Frontal cortex (tissue), 4 donors: Measurements from ENCODE around the gene PPIL3. TPM values are rescaled to one million over a fixed set of nuclear protein-coding genes. Genes with fewer than 3 reads are reported as not detected.

Source experiments
- DNase-seq, 2 donors: peaks; one replicate each; pipeline ENCODE4 v3.0.0; 2012; ENCODE audit warnings: low spot score in 2 of 2
- FAIRE-seq: peaks from 2 replicates; lab custom pipeline; 2012; peaks lifted over from hg19 to GRCh38; lab: Jason Lieb, UNC
- total RNA-seq: library from RNA; depleted of rRNA; stranded (reverse); fragments of >200 nt; gene quantifications from one replicate; pipeline ENCODE4 v1.2.3, GENCODE V29; 2014
- donor health status: control.
- donor health status: control.
- donor health status: control.

PPIL3 gene
- total RNA-seq, 1 donor from 2014 or later: 46.5 TPM

GRCh38 chr2:200862532-200863000 is 26.3 kb downstream of the PPIL3 start:
- no peak for DNase-seq
- no peak for FAIRE-seq

GRCh38 chr2:200861617-200862155 is 27.2 kb downstream of the PPIL3 start:
- DNase-seq (no peak), FAIRE-seq (no peak)

- FAIRE-seq (no peak), DNase-seq (peak in 1 of 2 donors; percentile 45)
These were observed 28.6 kb downstream of the PPIL3 start for GRCh38 chr2:200860092-200860795.

GRCh38 chr2:200856806-200857205 is 32.1 kb downstream of the PPIL3 start:
- FAIRE-seq (no peak), DNase-seq (no peak)

- no peak for DNase-seq
- FAIRE-seq: no peak
These were observed 36.3 kb downstream of the PPIL3 start for GRCh38 chr2:200852605-200853004.

DNA sequence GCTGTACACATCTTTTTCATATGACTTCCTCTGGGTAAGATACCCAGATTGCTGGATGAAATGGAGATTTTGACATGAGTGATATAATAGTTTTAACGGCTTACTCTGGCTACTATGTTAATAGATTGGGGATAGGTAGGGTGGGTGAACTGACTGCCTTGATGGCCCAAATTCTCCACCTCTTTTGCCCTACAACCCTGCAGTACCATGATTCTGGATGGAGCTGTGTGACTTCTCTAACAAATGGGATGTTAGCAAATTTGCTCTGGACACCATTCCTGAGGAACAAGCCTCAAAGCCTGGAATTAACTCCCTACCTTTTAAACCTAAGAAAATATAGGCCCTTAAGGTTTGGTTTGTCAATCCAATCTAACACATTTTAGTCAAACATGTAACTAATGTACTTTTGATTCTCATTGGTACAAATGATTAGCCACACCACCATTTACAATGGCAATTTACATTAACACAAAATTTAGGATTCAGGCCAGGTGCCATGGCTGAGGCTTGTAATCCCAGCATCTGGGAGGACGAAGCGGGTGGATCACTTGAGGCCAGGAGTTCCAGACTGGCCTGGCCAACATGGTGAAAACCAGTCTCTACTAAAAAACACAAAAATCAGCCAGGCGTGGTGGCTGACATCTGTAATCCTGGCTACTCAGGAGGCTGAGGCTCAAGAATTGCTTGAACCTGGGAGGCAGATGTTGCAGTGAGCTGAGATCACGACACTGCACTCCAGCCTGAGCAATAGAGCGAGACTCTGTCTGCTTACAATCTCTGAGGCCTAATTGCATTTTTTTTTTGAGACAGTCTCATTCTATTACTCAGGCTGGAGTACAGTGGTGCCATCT is 37.3 kb downstream of the PPIL3 start:
- no peak for FAIRE-seq
- no peak for DNase-seq

DNA sequence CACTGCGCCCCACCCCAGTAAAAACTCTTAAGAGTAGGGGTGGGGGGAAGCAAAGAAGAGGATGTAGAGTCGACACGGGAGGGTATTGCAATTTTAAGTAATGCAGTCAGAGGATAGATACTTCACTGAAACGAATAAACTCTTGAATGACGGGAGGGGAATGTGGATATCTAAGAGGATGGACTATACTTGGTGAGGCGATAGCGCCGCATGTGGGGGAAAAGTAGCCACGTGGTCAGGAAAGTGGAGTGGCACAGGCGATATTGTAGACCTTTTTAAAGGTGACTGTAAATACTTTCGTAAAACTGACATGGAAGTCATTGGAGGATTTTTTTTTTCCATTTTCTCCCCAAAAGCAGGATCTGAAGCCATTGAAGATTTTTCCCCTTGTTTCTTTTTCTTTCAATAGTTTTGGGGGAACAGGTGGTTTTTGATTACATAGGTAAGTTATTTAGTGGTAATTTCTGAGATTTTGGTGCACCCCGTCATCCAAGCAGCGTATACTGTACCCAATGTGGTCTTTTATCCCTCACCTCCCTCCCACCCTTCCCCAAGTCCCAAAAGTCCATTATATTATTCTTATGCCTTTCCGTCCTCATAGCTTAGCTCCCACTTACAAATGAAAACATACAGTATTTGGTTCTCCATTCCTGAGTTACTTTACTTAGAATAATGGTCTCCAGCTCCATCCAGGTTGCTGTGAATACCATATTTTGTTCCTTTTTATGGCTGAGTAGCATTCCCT is 38.2 kb downstream of the PPIL3 start:
- FAIRE-seq: no peak

DNA sequence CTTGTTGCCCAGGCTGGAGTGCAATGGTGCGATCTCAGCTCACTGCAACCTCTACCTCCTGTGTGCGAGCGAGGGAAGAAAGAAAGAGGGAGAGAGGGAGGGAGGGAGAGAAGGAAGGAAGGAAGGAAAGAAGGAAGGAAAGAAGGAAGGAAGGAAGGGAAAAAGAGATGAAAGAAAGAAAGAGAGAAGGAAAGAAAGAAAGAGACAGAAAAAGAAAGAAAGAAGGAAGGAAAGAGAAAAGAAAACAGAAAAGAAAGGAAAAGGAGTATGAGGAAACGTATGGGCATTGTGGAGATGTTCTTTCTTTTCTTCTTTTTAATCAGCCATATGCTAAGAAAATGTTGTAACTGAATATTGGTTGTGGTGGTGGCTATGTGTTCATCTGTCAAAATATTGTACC is 40.9 kb downstream of the PPIL3 start:
- DNase-seq: no peak
- no peak for FAIRE-seq

More for the DNA sequence above, 38.2 kb downstream of the PPIL3 start:
- no peak for DNase-seq

- no peak for FAIRE-seq
- no peak for DNase-seq
These were observed 41.6 kb downstream of the PPIL3 start for GRCh38 chr2:200847269-200847668.

DNA sequence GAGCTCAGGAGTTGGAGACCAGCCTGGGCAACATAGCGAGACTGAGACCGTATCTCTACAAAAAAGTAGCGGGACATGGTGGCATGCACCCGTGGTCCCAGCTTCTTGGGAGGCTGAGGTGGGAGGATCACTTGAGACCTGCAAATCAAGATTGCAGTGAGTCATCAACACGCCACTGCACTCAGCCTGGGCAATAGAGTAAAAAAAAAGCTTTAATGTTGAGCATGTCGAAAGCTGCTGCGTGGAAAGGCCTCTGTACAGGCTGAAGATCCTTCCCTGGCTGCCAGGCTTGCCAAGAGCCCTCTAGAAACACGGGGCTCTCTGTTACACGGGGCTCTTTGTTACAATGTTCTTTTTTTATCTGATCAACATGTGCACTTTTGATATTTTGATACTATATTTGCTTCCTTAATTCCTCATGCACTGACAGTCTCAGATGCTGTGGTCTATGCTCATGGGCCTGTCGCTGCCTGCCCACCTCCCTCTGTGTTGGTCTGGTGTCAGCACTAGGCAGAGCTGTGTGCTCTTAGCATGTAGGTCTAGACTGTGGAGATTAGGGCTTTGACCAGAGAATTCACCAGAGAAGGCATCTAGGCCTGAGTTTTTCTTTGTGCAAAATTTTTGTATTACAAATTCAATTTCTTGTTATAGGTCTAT is 43.1 kb downstream of the PPIL3 start:
- FAIRE-seq (no peak), DNase-seq (no peak)

DNA sequence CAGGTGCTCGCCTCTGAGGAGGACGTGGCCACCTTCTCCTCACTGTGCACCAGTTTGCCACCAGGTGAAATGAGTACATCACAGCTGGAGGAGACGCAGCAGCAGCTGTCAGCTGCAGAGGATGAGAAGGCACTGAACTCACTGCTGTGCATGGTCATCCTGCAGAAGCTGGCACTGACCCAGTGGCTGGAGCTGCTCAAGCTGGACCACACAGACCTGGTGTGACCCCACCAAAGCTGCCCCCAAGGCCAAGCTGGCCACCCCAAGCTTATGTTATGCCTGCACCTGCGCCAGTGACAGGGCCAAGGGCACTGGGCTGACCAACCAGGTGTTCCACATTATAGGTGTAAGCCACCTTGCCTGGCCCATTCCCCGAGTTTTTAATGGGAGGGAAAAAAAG is 43.7 kb downstream of the PPIL3 start:
- FAIRE-seq (no peak), DNase-seq (no peak)

- no peak for DNase-seq
- FAIRE-seq: no peak
These were observed 44.6 kb downstream of the PPIL3 start for GRCh38 chr2:200843993-200844948.

GRCh38 chr2:200839513-200839912 is 49.4 kb downstream of the PPIL3 start:
- no peak for FAIRE-seq
- DNase-seq: no peak

DNA sequence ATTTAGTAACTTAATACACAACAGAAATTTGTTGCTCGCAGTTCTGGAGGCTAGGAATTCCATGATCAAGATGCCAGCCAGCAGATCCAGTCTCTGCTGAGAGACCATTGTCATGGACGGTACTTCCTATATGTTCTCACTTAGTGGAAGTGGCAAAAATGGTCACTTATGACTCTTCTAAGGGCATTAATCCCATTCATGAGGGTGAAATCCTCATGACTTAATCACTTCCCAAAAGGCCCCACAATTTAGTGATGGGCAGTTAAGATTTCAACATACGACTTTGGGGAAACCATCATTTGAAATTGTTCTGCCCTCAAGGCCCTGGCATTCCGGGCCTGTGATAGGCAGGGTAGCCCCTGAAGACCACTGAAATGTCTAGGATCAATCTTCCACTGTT is 54.2 kb downstream of the PPIL3 start:
- FAIRE-seq: no peak
- DNase-seq: no peak

GRCh38 chr2:200829258-200829655 is 59.6 kb downstream of the PPIL3 start:
- DNase-seq (no peak), FAIRE-seq (no peak)

DNA sequence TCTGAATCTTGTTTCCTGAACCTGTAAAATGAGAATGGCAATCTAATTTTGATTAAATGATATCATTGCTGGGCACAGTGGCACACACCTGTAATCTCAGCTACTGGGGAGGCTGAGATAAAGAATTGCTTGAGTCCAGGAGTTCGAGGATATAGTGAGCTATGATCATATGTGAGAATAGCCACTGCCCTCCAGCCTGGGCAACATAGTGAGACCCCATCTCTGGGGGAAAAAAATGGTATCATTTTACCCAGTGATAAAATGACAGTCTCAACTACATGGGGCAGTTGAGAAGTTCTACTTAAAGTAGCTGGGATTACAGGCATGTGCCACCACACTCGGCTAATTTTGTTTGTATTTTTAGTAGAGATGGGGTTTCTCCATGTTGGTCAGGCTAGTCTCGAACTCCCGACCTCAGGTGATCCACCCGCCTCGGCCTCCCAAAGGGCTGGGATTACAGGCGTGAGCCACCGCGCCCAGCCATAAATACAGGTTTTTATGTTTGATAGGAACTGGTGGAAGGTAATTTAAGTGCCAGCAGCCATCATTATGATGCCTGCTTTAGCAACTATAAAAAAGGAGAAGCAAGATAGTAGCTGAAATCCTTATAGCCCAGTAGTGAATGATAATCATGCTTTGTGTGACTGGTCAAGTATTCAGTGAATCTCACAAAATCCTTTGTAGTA is 60.2 kb downstream of the PPIL3 start:
- FAIRE-seq: no peak

GRCh38 chr2:200828104-200828503 is 60.8 kb downstream of the PPIL3 start:
- FAIRE-seq: no peak
- DNase-seq: no peak

More for the DNA sequence above, 60.2 kb downstream of the PPIL3 start:
- no peak for DNase-seq

DNA sequence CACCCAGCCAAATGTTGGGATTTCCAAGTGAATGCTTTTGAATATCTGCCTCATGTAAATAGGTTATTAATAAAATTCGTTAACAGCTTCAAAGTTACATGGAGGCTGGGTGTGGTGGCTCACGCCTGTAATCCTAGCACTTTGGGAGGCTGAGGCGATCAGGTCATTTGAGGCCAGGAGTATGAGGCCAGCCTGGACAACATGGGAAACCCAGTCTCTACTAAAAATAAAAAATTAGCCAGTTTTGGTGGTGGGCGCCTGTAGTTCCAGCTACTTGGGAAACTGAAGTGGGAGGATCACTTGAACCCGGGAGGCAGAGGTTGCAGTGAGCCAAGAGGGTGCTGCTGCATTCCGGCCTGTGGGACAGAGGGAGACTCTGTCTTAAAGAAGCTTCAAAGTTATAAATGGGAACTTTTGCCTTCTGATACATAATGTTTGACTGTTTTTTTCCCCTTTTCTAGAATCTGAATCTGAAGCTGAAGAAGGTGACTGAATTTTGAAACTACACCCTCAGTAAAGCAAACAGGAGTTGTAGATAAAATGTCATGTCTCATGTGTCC is 67.1 kb downstream of the PPIL3 start:
- FAIRE-seq (no peak), DNase-seq (no peak)
